Neural crest cell (in vitro differentiated cells): ENCODE results near the gene NFE2L1. TPM values are rescaled to one million over a fixed set of nuclear protein-coding genes. Genes with fewer than 3 reads are reported as not detected.
A peak's percentile ranks its signal among the peaks of the same experiment; 100 is the strongest.

Experiments
- DNase-seq: peaks from one replicate; pipeline ENCODE4 v3.0.0; 2021; ENCODE audit warnings: low read depth, mixed read lengths, low spot score
- H3K27ac Mint-ChIP-seq: one replicate; pipeline ENCODE4 v1.8.0; 2021; ENCODE audit warnings: mild to moderate bottlenecking, mixed read lengths; ENCODE audit not compliant: unreplicated experiment
- H3K27me3 Mint-ChIP-seq: 2 replicates; pipeline ENCODE4 v1.8.0; 2021; ENCODE audit warnings: low read depth, mild to moderate bottlenecking, mixed read lengths
- H3K36me3 Mint-ChIP-seq: 2 replicates; pipeline ENCODE4 v1.8.0; 2021; ENCODE audit warnings: low read depth, mild to moderate bottlenecking, mixed read lengths
- H3K4me1 Mint-ChIP-seq: 2 replicates; pipeline ENCODE4 v1.8.0; 2021; ENCODE audit warnings: mixed read lengths
- H3K4me3 Mint-ChIP-seq: one replicate; pipeline ENCODE4 v1.8.0; 2021; ENCODE audit warnings: mild to moderate bottlenecking, mixed read lengths
- H3K9me3 Mint-ChIP-seq: 2 replicates; pipeline ENCODE4 v1.8.0; 2021; ENCODE audit warnings: mixed read lengths
- CTCF ChIP-seq: fragments of 200-600 bp; sonication (generic); conservative IDR thresholded peaks from 2 replicates; pipeline ENCODE4 v1.5.0; 2021; ENCODE audit warnings: antibody characterized with exemption, mild to moderate bottlenecking
- total RNA-seq: library from RNA; stranded (reverse); gene quantifications from 2 replicates; pipeline ENCODE4 v1.2.1, GENCODE V29; 2021

NFE2L1 gene
- total RNA-seq, 1 donor from 2014 or later = 121 TPM

- no peaks in the 10 kb centered on the region for H3K9me3 Mint-ChIP-seq
- DNase-seq = no peak
- no peak for TF ChIP-seq CTCF
- H3K36me3 Mint-ChIP-seq = peaks cover 18% of the 10 kb centered on the region
- no peaks in the 10 kb centered on the region for H3K27me3 Mint-ChIP-seq
- peaks cover 21% of the 10 kb centered on the region for H3K4me1 Mint-ChIP-seq
- peak overlapping the region; percentile 41 for H3K4me3 Mint-ChIP-seq
- no peak overlapping the region for H3K27ac Mint-ChIP-seq
Measured at GRCh38 chr17:48059125-48059668, 11.0 kb downstream of the NFE2L1 start.

DNA sequence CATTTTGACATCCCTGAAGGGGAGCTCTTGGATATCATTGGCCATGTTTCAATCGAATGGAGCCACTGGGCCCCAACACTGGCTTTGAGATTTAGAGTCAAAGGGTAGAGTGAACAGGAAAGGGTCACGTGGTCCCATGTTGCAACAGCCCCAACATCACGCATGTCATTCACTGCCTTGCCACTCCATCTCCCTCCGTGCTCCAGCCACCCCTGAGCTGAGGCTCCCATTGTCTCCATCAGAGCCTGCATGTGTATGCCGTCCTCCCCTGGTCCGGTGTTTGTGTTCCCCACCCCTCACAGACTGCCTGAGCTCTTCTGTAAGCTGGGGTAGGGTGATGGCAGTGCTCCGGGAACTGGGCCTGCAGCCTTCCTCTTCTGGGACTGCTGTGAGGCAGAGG, 12.1 kb downstream of the NFE2L1 start:
- H3K4me3 Mint-ChIP-seq = no peak overlapping the region
- peaks cover 18% of the 10 kb centered on the region for H3K36me3 Mint-ChIP-seq
- no peak for DNase-seq
- peak overlapping the region; percentile 67 for H3K27ac Mint-ChIP-seq
- no peak for TF ChIP-seq CTCF
- no peaks in the 10 kb centered on the region for H3K9me3 Mint-ChIP-seq
- H3K4me1 Mint-ChIP-seq = peaks cover 13% of the 10 kb centered on the region
- H3K27me3 Mint-ChIP-seq = no peaks in the 10 kb centered on the region

- DNase-seq = no peak
- no peak overlapping the region for H3K4me3 Mint-ChIP-seq
- no peak overlapping the region for H3K27ac Mint-ChIP-seq
- H3K4me1 Mint-ChIP-seq = peaks cover 7% of the 10 kb centered on the region
- no peaks in the 10 kb centered on the region for H3K9me3 Mint-ChIP-seq
- peaks cover 13% of the 10 kb centered on the region for H3K36me3 Mint-ChIP-seq
- no peak for TF ChIP-seq CTCF
- H3K27me3 Mint-ChIP-seq = no peaks in the 10 kb centered on the region
Measured at GRCh38 chr17:48062273-48062672, 14.1 kb downstream of the NFE2L1 start.

GRCh38 chr17:48064638-48065037, 16.5 kb downstream of the NFE2L1 start:
- H3K4me1 Mint-ChIP-seq = peaks cover 7% of the 10 kb centered on the region
- no peak for TF ChIP-seq CTCF
- no peak overlapping the region for H3K27ac Mint-ChIP-seq
- DNase-seq = no peak
- H3K36me3 Mint-ChIP-seq = peaks cover 14% of the 10 kb centered on the region
- H3K9me3 Mint-ChIP-seq = no peaks in the 10 kb centered on the region
- no peaks in the 10 kb centered on the region for H3K27me3 Mint-ChIP-seq
- H3K4me3 Mint-ChIP-seq = no peak overlapping the region

- Mint-ChIP-seq H3K4me1 (peaks cover 12% of the 10 kb centered on the region), H3K27me3 (no peaks in the 10 kb centered on the region), H3K36me3 (peaks cover 14% of the 10 kb centered on the region), H3K4me3 (no peak overlapping the region), H3K9me3 (no peaks in the 10 kb centered on the region), H3K27ac (no peak overlapping the region)
- DNase-seq = no peak
- TF ChIP-seq CTCF = no peak
Measured at GRCh38 chr17:48066192-48066591, 18.0 kb downstream of the NFE2L1 start.
